Measurements from ENCODE around the gene NTPCR.
"Not testable (repeated sequence)": the region's sequence is repeated elsewhere in the genome, so short reads cannot be mapped to it uniquely, and the experiment has no call there.

The NTPCR gene

DNA sequence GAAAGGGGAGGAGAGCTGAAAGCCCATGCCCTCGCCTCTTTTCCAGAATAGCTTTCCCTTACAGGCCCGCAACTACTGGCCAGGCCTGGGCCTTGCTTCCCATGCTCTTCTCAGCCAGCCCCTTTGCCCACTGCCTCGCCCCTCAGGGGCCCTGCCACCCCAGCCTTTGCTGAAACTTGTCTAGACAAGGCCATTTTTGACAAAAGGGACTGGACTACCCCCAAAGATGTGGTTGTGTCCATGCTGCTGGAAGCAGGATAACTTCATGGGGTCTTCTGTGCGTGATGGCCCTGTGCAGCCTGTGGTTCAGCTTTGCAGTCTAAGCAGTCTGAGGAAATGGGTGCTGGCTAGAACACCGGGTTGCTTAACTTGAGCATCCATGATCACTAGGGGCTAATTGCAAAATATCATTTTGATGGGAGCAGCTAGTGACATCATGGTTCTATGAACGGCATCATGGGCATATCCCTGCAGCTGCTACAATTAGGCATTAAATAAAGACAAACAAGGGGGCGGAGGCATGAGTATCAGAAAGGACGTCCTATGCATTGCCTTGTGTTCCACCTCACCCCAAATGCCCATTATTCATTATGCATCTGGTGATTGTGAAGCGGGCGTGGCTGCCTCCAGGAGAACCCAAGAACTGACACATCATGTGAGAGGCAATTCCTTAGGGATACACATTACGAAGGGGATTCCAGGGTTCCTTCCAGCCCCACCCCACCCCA lies 36.8 kb downstream of the NTPCR start:
- DNase-seq, result no peak

DNA sequence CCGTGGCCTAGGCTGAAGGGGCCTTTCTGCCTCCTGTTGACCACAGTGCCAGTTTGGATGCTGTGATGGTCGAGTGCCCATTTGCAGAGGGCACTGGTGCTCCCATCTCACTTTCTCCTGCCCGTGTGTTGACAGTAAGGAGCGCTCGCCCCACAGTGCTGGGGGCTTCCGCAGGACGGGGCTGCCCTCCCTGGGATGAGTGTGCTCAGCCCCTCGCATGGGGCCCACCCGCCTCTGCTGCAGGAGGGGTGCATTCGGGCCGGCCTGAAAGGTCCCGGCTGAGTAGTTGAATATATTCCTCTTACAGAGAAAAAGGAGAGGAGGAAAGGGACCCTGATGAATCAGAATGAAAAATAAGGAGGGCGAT lies 37.3 kb downstream of the NTPCR start:
- DNase-seq, result no peak

DNA sequence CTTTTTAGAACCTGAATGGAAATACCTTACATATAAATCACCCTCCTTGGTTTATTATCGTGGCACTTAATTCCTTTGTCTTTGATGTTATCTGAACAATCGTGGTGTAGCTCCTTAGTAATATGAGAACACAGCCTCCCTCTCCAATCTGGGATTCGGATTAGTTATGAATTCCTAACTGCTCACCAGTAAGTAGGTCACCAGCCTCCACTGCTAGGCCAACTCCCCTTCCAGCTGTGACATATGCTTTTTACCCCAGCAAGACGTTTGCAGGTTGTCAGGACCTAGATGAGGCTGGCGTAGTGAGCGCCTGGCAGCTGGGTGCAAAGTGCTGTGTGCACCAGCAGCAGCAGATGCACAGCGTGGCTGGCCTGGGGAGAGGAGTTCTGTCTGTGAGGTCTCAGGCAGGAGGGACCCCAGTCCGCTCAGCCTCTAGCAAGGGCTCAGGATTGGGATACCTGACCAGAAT lies 38.2 kb downstream of the NTPCR start:
- no peak for DNase-seq

DNA sequence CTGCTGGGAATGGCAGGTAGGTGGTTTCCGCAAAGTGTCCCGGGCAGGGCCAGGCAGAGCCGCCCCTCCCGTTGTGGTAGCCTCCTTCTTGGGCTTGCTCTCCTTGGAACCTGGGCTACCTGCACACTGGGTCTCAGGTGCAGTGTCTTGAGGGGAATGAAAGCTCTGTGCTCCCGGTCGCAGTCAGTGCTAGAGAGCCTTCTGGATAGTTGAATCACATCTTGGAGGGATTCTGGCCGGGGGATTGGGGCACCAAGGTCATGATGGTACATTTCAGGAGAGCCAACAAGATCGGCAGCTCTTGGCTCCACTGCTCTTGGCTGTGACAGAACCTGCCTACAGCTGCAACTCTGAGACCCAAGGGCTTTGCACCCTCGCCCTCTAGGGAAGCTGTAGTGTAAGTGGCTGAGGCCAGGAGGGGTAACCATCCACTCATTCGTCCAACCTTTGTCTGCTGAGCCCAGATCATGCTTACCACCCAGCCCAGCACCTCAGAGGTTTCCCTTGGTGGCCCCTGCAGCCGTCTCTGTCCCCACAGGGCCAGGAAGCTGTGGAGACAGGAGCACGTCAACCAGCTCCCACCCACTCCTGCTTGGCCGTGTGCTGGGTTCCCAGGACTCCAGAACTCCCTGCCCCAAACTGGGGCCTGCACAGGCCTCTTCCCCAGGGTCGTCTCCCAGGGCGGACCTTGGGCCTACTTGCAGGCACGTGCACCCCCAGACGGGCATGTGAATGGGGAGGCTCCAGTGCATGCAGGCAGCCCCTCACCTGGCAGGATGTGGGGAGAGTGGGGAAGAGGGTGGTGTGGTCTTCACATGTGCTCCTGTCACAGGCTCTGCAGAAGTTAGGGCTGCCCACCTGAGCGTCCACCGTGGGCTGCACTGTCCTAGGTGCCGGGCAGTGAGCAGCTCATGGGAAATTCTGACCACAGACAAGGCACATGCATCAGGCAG lies 40.0 kb downstream of the NTPCR start:
- no peak for DNase-seq

DNA sequence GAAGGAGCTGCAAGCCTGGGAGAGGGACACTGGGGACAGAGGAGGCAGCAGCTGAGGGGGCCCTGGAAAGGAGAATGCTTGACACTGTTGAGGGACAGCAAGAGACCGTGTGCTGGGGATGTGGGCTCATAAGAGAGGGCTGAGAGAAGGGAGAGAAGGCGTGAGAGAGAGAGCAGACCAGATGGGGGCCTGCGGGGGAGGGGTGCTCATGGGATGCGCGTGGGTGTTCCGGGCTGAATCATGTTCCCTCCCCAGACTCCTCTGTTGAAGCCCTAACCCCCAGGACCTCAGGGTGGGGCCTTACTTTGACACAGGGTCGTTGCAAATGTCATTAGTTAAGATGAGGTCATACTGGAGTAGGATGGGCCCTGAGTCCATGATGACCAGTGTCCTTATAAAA lies 40.8 kb downstream of the NTPCR start:
- DNase-seq, result no peak

DNA sequence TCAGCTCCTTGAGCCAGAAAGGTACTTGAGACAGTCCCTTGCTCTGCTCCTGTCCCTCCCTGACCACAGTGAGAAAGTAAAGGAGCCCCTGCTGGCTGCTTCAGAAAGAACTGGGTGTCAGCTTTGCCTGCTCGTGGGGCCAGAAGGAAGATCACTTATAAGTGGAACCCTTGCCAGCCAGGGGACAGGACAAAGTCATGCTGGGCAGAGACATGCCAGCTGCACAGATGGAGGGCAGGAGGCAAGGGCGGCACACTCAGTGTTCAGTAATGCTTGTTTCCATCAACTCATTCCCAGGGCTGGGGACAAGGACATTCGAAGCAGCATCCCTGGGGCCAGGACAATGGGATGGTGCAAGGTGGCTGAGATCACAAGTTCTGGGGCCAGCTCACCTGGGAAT lies 41.8 kb downstream of the NTPCR start:
- no peak for DNase-seq

DNA sequence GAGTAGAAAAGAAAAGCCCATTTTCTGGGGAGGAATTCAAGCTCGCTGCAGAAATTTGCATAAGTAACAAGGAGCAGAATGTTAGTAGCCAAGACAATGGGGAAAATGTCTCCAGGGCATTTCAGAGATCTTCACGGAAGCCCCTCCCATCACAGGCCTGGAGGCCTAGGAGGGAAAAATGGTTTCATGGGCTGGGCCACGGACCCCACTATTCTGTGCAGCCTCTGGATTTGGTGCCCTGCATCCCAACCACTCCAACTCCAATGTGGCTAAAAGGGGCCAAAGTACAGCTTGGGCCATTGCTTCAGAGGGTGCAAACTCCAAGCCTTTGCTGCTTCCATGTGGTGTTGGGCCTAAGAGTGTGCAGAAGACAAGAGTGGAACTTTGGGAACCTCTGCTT lies 43.1 kb downstream of the NTPCR start:
- no peak for DNase-seq

DNA sequence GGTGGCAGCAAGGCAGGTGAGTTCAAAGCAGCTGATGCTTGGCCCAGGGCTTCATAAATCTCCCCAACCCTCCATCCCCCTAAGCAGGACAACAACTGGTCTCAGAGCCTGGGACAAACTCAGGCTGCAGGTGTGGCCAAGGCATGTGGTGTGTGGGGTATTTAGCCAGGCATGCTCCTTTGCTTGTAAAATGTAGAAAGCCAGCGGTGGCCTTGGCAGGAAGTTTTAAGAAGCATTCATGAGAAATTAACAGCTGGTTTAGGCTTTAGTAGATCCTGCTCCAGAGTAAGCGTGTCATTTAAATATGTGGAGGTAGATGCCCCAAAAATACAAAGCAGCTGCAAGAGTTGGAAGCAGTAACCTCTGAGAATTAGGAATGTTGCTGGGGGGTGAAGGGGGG lies 44.8 kb downstream of the NTPCR start:
- no peak for DNase-seq

DNA sequence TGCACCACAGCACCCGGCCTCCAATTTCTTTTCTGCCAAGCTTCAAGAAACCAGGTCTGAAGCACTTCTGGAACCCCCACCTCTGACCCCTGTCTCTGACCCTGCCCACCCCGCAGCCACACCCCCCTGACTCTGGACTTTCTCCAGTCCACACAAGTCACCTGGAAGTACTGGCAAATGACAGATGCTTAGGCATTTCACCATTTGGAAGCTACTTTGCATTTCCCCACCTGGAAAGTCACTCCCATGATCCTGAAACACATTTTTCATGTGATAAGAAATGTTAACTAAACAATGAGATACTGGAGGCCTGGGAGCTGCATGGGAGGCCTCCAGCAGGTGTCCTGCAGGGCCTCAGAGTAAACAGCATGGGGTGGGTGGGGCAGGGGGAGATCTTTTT lies 45.7 kb downstream of the NTPCR start:
- DNase-seq, result no peak

DNA sequence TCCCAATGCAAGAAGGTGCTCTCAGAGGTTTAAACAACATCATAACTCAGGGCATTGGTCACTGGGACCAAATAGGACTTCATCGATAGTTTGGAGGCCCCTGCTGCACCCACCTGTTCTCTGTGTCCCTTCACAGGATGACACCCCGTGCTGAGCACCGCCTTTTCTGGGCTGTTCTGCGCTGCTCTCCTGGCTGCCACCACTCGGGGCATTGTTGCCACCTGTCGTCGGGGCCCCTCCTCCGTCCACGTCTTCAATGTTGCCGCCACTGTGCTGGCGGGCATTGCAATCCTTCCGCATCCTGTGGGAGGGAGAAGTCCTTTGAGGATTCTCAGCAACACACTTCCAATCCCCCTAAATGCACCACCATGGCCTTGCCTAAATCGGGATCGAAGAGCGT lies 47.7 kb downstream of the NTPCR start:
- no peak for DNase-seq

DNA sequence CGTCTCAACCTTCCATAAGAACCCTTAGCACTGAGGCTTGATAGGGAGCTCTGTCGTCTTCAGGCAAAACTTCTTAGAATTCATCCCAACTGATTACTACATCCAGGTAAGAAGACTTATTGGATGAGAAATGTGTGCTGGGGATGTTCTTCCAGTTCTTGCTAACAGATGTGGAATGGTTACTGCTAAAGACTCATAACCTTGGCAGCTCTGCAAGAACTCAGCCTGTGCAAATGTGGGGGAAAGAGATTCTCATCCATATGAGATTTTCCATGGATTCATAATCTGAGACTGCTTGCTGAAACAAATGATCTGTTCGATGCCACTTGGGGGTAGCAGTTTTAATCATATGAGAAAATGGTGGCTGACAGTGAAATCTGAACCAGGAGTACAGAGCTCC lies 48.2 kb downstream of the NTPCR start:
- DNase-seq, result no peak

DNA sequence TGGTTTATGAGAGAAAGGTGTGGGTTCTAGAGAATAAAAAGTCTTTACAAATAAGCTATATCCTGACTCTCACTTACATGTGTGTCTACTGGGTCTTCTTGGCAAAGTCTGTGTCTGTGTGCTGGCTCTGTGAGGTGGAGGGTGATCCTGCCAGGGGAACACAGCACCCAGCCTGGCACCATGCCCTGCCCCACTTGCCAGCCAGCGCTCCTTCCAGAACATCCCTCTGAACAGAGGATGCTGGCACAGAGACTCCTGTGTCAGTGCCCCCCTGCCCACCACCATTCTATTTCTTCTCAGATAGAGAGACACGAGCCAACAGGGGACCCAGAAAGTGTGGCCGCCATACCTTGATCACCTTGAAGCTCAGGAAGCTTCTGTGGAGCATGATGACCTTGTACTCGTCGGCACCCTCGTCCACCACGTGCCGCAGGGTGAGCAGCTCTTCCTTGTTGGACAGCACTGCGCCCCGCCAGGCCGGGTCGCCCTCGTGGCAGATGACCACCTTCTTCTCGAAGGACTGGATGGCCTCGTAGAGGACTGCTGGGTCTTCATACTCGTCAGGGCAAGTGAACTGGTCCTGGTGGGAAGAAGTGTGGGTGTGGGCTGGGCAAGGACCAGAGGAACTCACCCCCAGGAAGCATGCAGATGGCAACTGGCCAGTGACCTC lies 49.7 kb downstream of the NTPCR start:
- DNase-seq, result no peak

DNA sequence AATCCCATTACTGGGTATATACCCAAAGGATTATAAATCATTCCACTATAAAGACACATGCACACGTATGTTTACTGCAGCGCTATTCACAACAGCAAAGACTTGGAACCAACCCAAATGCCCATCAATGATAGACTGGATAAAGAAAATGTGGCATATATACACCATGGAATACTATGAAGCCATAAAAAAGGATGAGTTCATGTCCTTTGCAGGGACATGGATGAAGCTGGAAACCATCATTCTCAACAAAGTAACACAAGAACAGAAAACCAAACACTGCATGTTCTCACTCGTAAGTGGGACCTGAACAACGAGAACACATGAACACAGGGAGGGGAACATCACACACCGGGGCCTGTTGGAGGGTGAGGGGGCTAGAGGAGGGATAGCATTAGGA lies 53.2 kb downstream of the NTPCR start:
- DNase-seq, result not testable (repeated sequence)

DNA sequence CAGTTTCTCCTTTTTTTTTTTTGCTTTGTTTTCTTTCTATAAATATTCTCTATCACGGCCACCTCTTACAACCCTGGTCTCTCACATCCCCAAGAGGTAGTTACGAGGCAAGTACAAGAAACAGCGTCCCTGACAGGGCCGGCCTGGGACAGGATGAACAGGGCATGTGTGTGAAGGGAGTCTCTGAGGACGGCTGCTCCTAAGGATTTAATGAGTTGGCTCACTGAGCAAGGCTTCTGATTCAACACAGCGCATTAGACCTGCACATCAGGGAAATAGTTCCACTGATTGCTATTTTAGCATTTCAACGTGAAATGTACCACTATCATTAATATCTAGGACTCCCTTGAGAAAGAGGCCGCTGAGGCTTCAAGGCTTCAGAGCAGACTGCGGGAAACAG lies 54.0 kb downstream of the NTPCR start:
- DNase-seq, result no peak

DNA sequence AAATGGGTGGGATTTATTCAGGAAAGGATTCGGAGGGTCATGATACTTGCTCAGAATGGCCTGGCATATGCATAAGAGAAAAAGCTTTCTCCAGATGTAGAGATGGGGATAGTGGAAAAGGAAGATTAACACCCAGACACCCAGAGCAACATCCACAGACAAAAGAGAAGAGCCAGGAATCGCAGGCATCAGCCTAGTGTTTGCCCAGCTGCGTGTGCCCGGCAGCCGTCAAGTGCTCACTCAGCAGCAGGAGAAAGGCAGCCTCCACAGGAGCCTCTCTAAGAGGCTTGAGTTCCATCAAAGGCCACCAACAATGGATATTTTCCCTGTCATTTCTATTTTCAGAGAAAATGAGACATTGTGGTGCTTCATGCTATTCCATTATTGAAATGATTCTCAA lies 54.7 kb downstream of the NTPCR start:
- no peak for DNase-seq

DNA sequence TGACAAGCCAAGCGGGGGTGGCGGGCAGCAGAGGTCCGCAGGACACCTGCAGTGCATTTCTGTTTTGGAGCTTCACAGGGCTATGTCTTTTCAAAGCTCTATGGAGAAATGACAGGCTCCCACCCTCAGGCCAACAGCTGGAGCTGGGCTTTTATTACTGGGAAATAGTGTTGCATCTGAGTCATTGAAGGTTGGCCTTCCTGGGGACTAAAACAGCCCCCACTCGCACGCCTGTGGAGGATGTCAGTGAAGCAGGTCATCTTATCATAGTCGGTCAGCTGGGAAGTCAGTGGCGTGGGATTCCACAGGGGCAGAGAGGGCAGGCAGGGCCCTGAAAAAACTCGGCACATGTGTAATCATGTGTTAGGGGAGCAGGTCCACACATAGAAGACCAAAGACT lies 55.3 kb downstream of the NTPCR start:
- DNase-seq, result no peak

DNA sequence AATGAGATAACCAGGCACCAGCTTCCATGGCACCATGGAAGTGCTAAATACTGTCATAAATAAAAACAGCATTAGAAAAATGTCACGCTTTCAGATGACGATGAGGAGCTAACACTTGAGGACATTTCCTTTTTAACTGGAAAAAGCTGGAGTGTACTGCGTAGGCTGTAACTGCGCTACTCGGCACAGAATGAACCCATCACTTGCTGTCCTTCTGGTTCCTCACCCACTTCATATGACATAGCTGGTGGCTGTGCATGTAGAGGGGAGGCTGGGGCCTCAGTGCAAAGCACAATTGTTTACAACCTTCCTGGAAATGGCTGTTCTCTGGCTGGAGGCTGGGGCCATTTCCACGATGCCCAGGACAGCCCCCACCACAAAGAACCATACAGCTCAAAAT lies 55.7 kb downstream of the NTPCR start:
- no peak for DNase-seq

DNA sequence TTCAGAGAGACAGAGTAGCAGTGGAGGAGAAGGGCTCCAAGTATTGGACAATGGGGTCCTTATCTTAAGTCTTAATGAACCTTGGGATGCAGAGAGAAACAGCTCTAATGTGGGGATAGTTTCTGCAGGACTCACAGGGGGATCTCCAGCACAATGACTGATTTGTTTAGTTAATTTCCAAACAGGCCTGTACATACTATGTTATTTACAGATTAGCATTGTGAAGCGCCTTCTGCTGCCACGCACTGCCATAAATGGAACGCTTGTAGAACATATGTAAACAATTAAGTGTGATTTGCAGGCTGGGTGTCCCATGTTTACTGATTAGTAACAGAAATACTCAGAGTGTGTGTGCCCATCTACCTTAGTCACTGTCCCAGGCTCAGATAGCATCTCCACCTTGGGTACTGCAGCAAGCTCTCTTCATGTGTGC lies 56.1 kb downstream of the NTPCR start:
- no peak for DNase-seq

DNA sequence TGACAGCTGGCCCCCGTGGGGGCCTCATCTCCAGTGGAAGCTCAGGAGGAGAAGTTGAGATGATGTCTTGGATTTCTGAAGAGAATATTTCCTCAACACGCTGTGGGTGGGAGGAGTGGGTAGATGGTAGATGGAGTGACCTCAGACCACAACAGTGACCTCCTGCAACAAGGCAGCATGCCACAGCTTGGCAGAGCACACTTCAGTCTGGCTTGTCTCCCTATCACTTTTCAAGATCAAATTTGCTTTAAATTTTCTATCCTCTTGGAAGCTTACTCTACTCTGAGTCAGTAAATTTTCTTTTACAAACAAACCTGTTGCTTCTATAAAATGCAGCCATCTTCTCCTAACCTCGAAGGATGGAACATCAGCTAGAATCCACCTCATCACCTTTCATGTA lies 59.7 kb downstream of the NTPCR start:
- DNase-seq, result no peak

DNA sequence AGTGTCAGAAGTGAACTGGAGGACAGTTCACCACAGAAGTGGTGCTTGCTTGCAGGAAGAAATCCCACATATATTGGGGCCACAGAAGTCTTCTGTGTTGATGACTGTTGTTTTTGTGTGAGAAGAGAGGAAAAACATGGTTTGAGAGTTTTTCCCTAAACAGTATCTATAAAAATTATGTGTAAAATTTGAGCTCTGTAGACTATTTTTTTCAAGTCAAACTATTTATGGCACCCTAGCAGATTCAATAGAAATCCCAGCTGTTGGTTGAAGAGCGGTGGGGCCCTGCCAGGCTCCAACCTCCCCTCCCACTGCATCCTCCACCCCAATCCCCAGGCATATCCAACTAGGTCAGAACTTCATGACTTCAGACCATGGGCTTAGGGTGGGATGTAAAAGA lies 61.6 kb downstream of the NTPCR start:
- no peak for DNase-seq

DNA sequence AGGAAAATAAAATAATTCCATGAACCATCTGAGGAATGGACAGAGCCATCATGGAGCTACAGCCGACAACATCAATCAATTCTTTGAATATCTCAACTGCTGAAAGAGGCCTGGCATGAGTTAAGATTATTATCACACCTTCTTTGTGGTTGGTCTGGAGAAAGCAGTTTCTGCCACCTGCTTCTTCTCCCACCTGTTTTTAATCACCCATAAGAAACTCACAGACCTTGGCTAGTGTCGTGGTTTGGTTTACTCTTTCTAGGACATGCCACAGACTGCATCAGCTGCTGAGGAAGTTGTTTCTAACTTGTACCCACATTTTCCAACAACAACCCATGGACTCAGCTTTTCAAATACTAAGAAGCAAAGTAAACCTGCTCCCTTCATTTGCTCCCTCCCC lies 65.6 kb downstream of the NTPCR start:
- DNase-seq, result no peak

DNA sequence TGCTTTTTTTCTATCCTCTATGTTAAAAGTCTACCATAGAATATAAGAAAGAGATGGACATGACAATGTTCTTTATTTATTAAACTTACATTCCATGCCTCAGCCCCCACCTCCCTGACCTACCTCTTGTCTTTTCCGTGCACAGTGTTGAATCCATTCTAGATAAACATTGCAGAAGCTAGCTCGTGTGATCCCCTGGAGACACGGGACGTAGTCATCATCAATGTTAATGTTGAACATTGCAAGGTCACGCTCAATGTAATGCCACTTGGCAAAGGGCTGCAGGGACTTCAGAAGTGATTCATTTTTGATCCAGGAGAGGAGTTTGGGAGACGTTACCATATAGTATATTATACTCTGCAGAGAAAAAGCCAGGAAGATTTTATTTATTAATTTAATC lies 66.4 kb downstream of the NTPCR start:
- DNase-seq, result no peak

DNA sequence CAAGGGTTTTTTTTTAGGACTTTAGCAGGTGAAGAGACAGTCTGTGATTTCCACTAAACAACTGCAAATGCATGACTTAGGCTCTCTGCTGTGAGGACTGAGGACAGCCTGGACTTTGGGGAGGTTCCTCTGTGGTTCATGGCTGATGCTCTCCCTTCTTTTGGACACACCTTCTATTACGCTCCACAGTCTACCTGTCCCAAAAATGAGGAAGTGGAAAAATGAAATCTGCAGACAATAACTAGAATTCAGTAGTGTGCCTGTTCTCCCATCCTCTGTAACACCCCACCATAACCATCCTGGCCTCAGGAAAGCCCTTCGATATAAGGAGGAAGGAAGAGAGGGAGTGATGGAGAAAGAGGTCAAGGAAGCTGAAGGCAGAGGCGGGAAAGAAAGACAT lies 68.7 kb downstream of the NTPCR start:
- DNase-seq, result no peak

All from GDM1 (cell line).